GM21528 (cell line): ENCODE results near the gene F7.
"Not testable (repeated sequence)": the region's sequence is repeated elsewhere in the genome, so short reads cannot be mapped to it uniquely, and the experiment has no call there.

Experiments used
- ATAC-seq: cut with Tn5 transposase; IDR thresholded peaks from one replicate; pipeline ENCODE4 v1.9.1; 2021; ENCODE audit warnings: mild to moderate bottlenecking, moderate library complexity; ENCODE audit not compliant: unreplicated experiment, low FRiP score

Gene F7

GRCh38 chr13:113098162-113098732 is 7.3 kb upstream of the F7 start:
- ATAC-seq: no peak

DNA sequence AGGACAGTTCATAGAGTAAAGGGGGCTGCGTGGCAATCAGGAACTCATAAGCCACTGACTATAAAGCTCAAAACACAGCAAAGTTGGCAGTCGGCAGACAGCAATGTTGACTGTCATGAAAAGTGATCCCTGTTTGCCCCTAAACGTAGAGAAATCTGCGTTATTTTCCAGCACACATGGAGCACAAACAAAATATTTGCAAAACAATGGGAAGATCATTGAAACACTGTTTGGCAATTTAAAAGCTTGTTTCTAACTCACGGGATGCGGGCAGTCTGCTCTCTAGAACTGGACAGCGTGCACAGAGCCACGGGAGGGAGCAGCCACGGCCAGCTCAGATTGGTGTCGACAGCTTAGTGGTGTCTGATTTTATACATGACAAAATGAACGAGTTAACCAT is 6.4 kb upstream of the F7 start:
- no peak for ATAC-seq

DNA sequence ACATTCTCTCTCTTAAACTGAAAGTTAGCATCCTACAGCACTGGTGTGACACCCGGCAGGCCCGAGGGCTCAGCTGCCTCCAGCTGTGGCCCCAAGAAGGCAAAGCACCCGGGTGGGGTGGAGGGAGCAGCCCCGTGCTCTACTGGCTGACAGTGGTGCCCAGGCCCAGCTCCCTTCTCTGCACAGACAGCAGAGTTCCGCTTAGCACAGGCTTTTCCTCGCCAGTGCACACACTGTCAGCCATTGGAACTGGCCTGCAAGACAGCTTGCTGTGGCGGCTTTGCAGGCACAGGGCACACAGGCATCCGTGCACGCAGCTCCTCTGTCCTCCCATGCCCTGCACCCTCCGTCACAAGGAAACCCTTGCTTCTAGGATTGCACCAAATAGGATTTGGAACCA is 3.3 kb upstream of the F7 start:
- not testable (repeated sequence) for ATAC-seq

GRCh38 chr13:113102727-113103126 is 2.9 kb upstream of the F7 start:
- no peak for ATAC-seq

DNA sequence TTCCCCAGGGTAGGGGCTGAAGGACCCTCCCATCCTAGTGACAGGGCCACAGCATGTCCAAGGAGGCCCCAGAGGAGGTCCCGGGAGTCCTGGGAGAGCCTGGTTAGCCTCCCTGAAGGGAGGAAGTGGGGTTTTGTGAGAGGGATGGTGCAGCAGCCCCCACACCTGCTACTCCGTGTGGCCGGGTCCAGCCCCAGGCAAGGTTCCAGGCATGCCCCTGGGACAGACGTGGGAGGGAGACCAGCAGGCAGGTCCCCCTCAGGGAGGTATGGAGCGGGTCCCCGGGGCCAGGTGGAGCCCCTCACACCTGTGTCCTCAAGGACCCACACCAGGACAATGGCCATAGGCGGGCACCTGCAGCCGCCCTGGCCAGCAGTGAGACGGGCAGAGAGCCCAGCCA is 1.9 kb upstream of the F7 start:
- ATAC-seq: no peak

- ATAC-seq: no peak
These were observed 396 bp downstream of the F7 start for GRCh38 chr13:113105921-113106452.

DNA sequence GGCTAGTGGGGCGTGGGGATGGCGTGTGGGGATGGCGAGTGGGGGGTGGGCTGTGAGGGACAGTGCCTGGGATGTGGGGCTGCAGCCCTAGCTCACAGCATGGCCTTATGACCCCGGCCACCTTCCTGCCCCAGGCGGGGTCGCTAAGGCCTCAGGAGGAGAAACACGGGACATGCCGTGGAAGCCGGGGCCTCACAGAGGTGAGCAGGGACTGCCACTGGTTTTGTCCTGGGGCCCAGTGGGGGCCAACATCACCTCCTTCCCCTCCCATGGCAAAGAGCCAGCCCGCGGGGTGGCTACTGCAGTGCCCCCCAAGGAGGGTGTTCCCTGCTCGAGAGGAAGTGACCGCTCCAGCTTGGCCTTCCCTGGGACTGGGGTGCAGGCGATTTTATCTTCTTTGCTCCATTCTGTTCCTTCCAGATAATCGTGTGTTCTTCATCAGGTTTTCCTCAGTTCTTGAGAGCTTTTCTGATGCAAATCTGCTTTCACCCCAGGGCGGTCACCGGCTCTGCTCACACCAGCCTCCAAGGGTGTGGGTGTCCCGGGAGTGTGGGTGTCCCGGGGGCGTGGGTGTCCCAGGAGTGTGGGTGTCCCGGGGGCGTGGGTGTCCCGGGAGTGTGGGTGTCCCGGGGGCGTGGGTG is 1.2 kb downstream of the F7 start:
- no peak for ATAC-seq

- not testable (repeated sequence) for ATAC-seq
These were observed 2.9 kb downstream of the F7 start for GRCh38 chr13:113108521-113108920.

- no peak for ATAC-seq
These were observed 3.8 kb downstream of the F7 start for GRCh38 chr13:113109151-113110047.

DNA sequence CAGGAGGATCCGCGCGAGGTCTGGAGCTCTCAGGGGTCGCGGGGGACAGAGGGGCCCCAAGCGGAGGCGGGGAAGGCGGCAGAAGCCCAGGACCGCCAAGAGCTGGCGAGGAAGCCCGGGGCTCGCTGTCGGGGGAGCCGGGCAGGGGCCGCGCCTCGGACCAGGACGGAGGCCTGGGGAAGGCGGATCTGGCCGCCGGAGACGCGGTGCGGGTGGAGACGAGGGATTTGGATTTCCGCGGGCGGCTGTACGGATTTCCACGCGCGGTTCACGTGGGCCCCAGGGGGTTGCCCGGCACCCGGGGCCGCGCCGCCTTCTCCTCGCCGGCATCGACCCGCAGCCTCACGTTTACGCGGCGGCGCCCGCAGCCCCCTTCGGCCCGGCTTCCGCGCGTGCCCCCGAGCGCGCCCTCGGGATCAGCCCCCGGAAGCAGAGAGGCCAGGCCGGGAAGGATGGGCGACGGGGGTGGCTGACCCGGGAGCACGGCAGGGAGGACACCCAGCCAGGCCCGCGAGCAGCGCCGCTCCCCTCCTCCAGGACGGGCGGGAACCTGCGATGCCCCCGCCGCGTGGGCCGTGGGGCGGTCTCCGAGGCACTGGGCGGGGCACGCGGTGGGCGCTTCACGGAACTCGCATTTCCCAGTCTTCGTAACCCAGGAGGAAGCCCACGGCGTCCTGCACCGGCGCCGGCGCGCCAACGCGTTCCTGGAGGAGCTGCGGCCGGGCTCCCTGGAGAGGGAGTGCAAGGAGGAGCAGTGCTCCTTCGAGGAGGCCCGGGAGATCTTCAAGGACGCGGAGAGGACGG is 4.7 kb downstream of the F7 start:
- no peak for ATAC-seq

- ATAC-seq: no peak
These were observed 5.3 kb downstream of the F7 start for GRCh38 chr13:113110852-113111315.

GRCh38 chr13:113111821-113112220 is 6.2 kb downstream of the F7 start:
- ATAC-seq: not testable (repeated sequence)

GRCh38 chr13:113112475-113112874 is 6.9 kb downstream of the F7 start:
- ATAC-seq: not testable (repeated sequence)

- ATAC-seq: no peak
These were observed 7.6 kb downstream of the F7 start for GRCh38 chr13:113112893-113113845.

GRCh38 chr13:113113846-113114271 is 8.3 kb downstream of the F7 start:
- no peak for ATAC-seq

- ATAC-seq: no peak
These were observed 9.1 kb downstream of the F7 start for GRCh38 chr13:113114511-113115362.

DNA sequence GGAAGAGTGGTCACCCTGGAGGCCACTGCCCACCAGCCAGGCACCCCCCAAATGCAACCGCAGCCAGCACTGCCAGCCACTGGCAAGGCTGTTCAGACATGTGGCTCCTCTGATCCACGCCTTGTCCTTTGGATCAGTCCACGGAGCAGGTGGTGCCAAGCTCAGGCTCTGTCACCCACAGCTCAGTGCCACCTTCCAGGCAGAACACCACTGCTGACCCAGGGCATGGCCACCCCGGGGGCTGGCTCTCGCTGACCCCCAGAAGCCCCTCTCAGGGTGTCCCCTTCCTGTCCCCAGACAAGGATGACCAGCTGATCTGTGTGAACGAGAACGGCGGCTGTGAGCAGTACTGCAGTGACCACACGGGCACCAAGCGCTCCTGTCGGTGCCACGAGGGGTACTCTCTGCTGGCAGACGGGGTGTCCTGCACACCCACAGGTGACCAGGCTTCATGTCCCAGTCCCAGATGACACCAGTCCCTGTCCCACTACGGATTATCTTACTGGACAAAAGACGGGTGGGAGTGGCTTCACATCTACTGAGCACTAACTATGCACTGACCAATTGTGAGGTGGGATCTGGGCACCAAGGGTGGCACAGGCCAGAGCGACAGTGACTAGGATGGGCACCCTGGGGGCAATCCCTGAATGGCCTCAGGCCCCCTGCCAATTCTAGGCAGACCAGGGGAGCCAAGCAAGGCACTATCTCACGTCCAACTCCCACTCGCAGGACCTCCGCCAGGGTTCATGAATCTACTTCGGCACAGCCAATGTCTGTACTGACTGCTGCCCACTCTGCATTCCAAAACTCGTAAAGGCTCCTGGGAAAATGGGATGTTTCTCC is 10.0 kb downstream of the F7 start:
- no peak for ATAC-seq
